ENCODE data around the gene PLXDC2.

- TF ChIP-seq, protein P1, sequence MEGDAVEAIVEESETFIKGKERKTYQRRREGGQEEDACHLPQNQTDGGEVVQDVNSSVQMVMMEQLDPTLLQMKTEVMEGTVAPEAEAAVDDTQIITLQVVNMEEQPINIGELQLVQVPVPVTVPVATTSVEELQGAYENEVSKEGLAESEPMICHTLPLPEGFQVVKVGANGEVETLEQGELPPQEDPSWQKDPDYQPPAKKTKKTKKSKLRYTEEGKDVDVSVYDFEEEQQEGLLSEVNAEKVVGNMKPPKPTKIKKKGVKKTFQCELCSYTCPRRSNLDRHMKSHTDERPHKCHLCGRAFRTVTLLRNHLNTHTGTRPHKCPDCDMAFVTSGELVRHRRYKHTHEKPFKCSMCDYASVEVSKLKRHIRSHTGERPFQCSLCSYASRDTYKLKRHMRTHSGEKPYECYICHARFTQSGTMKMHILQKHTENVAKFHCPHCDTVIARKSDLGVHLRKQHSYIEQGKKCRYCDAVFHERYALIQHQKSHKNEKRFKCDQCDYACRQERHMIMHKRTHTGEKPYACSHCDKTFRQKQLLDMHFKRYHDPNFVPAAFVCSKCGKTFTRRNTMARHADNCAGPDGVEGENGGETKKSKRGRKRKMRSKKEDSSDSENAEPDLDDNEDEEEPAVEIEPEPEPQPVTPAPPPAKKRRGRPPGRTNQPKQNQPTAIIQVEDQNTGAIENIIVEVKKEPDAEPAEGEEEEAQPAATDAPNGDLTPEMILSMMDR (IDR thresholded peaks at IDR 0.05; ENCODE audit: borderline replicate concordance, extremely low read depth, low read length, poor library complexity, severe bottlenecking): no peak
- no peak for TF ChIP-seq EZH2 (IDR thresholded peaks at IDR 0.05; ENCODE audit: borderline replicate concordance, low read depth, low read length, severe bottlenecking)
These were observed 437.8 kb downstream of the PLXDC2 start for GRCh38 chr10:20254078-20254477.

Measured in DND-41 (cell line).